Measurements from ENCODE around the gene PLCB4.

The PLCB4 gene

GRCh38 chr20:9139106-9139833, 70.4 kb downstream of the PLCB4 start:
- Histone ChIP-seq H3K27me3 (ENCODE audit: control insufficient read depth, insufficient read depth, low read length) (no peaks in the 10 kb centered on the region), H3K36me3 (ENCODE audit: control insufficient read depth, insufficient read depth, low read length) (no peaks in the 10 kb centered on the region), H3K4me2 (ENCODE audit: low read length) (no peak overlapping the region), H3K79me2 (no peaks in the 10 kb centered on the region), H3K4me1 (peaks cover 3% of the 10 kb centered on the region), H3K9me3 (ENCODE audit: control insufficient read depth, low read length) (no peaks in the 10 kb centered on the region), H3K9ac (no peak overlapping the region), H3K27ac (no peak overlapping the region), H2AFZ (no peak overlapping the region), H3K4me3 (ENCODE audit: low read depth, low read length) (no peak overlapping the region)
- TF ChIP-seq, protein P1, sequence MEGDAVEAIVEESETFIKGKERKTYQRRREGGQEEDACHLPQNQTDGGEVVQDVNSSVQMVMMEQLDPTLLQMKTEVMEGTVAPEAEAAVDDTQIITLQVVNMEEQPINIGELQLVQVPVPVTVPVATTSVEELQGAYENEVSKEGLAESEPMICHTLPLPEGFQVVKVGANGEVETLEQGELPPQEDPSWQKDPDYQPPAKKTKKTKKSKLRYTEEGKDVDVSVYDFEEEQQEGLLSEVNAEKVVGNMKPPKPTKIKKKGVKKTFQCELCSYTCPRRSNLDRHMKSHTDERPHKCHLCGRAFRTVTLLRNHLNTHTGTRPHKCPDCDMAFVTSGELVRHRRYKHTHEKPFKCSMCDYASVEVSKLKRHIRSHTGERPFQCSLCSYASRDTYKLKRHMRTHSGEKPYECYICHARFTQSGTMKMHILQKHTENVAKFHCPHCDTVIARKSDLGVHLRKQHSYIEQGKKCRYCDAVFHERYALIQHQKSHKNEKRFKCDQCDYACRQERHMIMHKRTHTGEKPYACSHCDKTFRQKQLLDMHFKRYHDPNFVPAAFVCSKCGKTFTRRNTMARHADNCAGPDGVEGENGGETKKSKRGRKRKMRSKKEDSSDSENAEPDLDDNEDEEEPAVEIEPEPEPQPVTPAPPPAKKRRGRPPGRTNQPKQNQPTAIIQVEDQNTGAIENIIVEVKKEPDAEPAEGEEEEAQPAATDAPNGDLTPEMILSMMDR (IDR thresholded peaks at IDR 0.05): no peak

GRCh38 chr20:9140162-9140760, 71.4 kb downstream of the PLCB4 start:
- no peaks in the 10 kb centered on the region for H3K27me3 ChIP-seq (ENCODE audit: control insufficient read depth, insufficient read depth, low read length)
- H3K9me3 ChIP-seq (ENCODE audit: control insufficient read depth, low read length): no peaks in the 10 kb centered on the region
- H3K27ac ChIP-seq: no peak overlapping the region
- H3K4me2 ChIP-seq (ENCODE audit: low read length): no peak overlapping the region
- TF ChIP-seq, protein P1 (IDR thresholded peaks at IDR 0.05): no peak
- H3K79me2 ChIP-seq: no peaks in the 10 kb centered on the region
- H3K4me1 ChIP-seq: peaks cover 3% of the 10 kb centered on the region
- H3K9ac ChIP-seq: no peak overlapping the region
- no peak overlapping the region for H3K4me3 ChIP-seq (ENCODE audit: low read depth, low read length)
- H2AFZ ChIP-seq: no peak overlapping the region
- H3K36me3 ChIP-seq (ENCODE audit: control insufficient read depth, insufficient read depth, low read length): no peaks in the 10 kb centered on the region

- Histone ChIP-seq H3K27ac (no peak overlapping the region), H3K36me3 (ENCODE audit: control insufficient read depth, insufficient read depth, low read length) (no peaks in the 10 kb centered on the region), H3K27me3 (ENCODE audit: control insufficient read depth, insufficient read depth, low read length) (no peaks in the 10 kb centered on the region), H3K79me2 (no peaks in the 10 kb centered on the region), H3K9ac (no peak overlapping the region), H2AFZ (no peak overlapping the region), H3K4me1 (peaks cover 3% of the 10 kb centered on the region), H3K9me3 (ENCODE audit: control insufficient read depth, low read length) (no peaks in the 10 kb centered on the region), H3K4me2 (ENCODE audit: low read length) (no peak overlapping the region), H3K4me3 (ENCODE audit: low read depth, low read length) (no peak overlapping the region)
- TF ChIP-seq, protein P1 (IDR thresholded peaks at IDR 0.05): no peak
These were observed 72.2 kb downstream of the PLCB4 start for GRCh38 chr20:9141070-9141469.

GRCh38 chr20:9141921-9142320, 73.0 kb downstream of the PLCB4 start:
- no peaks in the 10 kb centered on the region for H3K27me3 ChIP-seq (ENCODE audit: control insufficient read depth, insufficient read depth, low read length)
- H3K4me1 ChIP-seq: peaks cover 3% of the 10 kb centered on the region
- no peaks in the 10 kb centered on the region for H3K36me3 ChIP-seq (ENCODE audit: control insufficient read depth, insufficient read depth, low read length)
- no peak overlapping the region for H3K9ac ChIP-seq
- no peak overlapping the region for H3K4me2 ChIP-seq (ENCODE audit: low read length)
- H3K79me2 ChIP-seq: no peaks in the 10 kb centered on the region
- H3K9me3 ChIP-seq (ENCODE audit: control insufficient read depth, low read length): no peaks in the 10 kb centered on the region
- TF ChIP-seq, protein P1 (IDR thresholded peaks at IDR 0.05): no peak
- no peak overlapping the region for H3K27ac ChIP-seq
- H3K4me3 ChIP-seq (ENCODE audit: low read depth, low read length): no peak overlapping the region
- H2AFZ ChIP-seq: no peak overlapping the region

DNA sequence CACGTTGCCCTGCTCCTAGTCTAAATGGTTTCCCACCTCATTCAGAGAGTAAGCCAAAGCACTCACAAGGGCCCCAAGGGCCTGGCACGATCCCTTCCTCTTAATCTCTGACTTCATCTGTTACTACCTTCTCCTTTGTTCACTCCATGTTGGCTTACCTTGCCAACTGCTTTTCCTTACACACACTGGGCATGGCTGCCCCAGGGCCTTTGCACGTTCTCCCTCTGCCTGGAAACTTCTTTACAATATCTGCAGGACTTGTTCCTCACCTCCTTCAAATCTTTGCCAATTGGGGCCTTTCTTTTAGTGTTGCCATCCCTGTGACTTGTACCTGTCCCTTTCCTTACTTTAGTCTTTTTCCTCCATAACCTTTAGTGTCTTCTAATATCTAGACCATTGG, 73.9 kb downstream of the PLCB4 start:
- H3K27me3 ChIP-seq (ENCODE audit: control insufficient read depth, insufficient read depth, low read length): no peaks in the 10 kb centered on the region
- no peak overlapping the region for H2AFZ ChIP-seq
- no peaks in the 10 kb centered on the region for H3K79me2 ChIP-seq
- H3K9ac ChIP-seq: no peak overlapping the region
- no peak overlapping the region for H3K27ac ChIP-seq
- H3K4me2 ChIP-seq (ENCODE audit: low read length): no peak overlapping the region
- peaks cover 3% of the 10 kb centered on the region for H3K4me1 ChIP-seq
- no peak overlapping the region for H3K4me3 ChIP-seq (ENCODE audit: low read depth, low read length)
- H3K36me3 ChIP-seq (ENCODE audit: control insufficient read depth, insufficient read depth, low read length): no peaks in the 10 kb centered on the region
- no peaks in the 10 kb centered on the region for H3K9me3 ChIP-seq (ENCODE audit: control insufficient read depth, low read length)
- TF ChIP-seq, protein P1 (IDR thresholded peaks at IDR 0.05): no peak
